GM12875 (cell line): ENCODE measurements around the gene EPHA3.
"Not testable (repeated sequence)": the region's sequence is repeated elsewhere in the genome, so short reads cannot be mapped to it uniquely, and the experiment has no call there.

Source experiments
- H3K4me3 ChIP-seq: one replicate; pipeline ENCODE4 v1.5.1; 2011; ENCODE audit warnings: low read depth, low read length, control low read depth
- TF ChIP-seq, protein P1 (sequence below): IDR thresholded peaks from 2 replicates; pipeline ENCODE4 v1.5.1; 2011; ENCODE audit warnings: low read depth, mild to moderate bottlenecking, control low read depth, inconsistent platforms, low read length, moderate library complexity, borderline replicate concordance; ENCODE audit not compliant: insufficient read depth

EPHA3 gene

DNA sequence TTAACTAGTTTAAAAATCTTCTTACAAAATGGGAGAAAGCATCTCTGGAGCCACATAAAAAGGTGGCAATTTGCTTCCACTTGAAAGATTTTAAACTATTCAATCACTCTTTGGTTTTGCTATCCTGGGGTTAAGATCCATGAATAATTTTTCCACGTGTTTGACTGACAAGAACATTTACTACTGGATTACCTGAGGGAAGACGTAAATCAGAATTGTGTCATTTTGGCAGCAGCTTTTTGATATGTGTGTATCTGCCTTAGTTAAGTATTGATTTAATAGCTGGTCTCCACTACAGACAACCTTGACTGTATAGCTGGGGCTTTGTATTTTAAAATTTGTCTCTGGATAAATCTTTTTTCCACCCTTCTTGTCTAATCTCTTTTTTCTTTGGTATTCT is 228.3 kb downstream of the EPHA3 start:
- H3K4me3 ChIP-seq = no peak overlapping the region
- TF ChIP-seq, protein P1, sequence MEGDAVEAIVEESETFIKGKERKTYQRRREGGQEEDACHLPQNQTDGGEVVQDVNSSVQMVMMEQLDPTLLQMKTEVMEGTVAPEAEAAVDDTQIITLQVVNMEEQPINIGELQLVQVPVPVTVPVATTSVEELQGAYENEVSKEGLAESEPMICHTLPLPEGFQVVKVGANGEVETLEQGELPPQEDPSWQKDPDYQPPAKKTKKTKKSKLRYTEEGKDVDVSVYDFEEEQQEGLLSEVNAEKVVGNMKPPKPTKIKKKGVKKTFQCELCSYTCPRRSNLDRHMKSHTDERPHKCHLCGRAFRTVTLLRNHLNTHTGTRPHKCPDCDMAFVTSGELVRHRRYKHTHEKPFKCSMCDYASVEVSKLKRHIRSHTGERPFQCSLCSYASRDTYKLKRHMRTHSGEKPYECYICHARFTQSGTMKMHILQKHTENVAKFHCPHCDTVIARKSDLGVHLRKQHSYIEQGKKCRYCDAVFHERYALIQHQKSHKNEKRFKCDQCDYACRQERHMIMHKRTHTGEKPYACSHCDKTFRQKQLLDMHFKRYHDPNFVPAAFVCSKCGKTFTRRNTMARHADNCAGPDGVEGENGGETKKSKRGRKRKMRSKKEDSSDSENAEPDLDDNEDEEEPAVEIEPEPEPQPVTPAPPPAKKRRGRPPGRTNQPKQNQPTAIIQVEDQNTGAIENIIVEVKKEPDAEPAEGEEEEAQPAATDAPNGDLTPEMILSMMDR = no peak

DNA sequence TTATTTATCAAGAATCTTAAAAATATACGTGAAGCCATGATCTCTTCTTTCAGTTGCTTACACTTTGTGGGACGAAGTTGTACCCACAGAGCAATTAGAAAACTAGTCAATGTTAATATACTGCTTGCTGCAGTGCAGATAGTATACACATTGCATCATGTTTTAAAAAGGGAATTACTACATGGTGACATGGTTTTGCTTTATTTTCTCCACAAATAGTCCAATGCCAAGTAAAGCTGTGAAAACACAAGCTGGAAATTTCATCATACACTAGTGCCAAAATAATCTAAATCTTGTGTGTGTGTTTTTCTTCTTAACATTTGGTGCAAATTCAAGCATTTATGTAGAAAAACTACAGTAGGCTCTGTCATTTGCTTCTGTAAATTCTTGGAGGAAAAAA is 233.0 kb downstream of the EPHA3 start:
- TF ChIP-seq, protein P1 = no peak
- no peak overlapping the region for H3K4me3 ChIP-seq

DNA sequence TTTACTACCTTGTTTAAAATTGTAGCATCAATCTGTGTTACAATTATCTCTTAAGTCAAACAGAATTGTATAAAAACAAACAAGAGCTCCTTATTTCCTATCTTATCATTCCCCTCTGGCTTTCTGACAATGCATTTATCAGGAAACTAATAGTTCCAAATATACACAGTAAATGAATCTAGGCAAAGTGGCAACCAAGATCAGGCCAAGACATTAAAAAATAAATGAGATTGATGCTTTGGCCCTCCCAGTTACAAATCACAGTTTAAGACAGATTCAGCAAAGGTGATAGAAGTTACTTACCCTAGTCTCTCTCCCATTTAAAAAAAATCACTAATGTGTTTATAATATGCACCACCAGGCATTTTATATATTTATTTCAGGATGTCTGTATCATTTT is 236.7 kb downstream of the EPHA3 start:
- no peak overlapping the region for H3K4me3 ChIP-seq
- TF ChIP-seq, protein P1 = no peak

DNA sequence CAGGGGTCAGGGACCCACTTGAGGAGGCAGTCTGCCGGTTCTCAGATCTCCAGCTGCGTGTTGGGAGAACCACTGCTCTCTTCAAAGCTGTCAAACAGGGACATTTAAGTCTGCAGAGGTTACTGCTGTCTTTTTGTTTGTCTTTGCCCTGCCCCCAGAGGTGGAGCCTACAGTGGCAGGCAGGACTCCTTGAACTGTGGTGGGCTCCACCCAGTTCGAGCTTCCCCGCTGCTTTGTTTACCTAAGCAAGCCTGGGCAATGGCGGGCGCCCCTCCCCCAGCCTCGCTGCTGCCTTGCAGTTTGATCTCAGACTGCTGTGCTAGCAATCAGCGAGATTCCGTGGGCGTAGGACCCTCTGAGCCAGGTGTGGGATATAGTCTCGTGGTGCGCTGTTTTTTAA is 243.5 kb downstream of the EPHA3 start:
- not testable (repeated sequence) for H3K4me3 ChIP-seq

DNA sequence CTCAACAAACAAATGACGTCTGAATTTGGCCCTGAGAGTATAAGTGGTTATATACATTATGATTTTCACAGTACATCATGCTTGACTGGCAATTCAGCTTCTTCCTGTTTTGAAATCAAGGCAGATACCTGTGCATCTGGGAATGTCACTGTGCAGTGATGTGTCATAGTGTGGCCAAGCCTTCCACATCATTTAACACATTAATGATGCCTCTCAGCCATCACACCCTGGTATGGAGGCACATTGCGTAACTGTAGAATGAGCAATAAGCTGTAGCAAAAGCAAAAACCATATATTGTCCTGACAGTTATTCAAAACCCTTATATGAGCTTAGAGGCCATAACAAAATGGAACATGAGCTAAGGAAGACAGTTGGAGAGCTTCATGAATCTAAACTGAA is 246.0 kb downstream of the EPHA3 start:
- TF ChIP-seq, protein P1 = no peak
- H3K4me3 ChIP-seq = no peak overlapping the region

DNA sequence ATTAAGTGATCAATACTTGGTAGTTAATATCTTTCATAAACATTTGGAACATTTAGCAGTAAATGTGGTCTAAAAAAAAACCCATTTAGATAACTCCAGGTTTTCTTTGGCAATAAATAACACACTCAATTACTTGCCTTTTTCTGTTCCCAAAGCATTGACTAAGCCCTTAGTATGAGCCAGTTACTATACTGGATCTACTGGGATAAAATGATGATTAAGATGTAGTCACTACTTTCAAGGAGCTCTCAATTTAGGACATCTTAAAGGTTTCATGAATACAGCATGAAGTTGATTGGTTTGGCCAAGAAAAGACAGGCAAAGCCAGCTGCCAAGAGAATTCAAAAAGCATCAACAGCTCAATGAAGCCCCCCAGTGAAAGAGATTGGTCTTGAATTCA is 250.9 kb downstream of the EPHA3 start:
- no peak overlapping the region for H3K4me3 ChIP-seq
- TF ChIP-seq, protein P1 = no peak

DNA sequence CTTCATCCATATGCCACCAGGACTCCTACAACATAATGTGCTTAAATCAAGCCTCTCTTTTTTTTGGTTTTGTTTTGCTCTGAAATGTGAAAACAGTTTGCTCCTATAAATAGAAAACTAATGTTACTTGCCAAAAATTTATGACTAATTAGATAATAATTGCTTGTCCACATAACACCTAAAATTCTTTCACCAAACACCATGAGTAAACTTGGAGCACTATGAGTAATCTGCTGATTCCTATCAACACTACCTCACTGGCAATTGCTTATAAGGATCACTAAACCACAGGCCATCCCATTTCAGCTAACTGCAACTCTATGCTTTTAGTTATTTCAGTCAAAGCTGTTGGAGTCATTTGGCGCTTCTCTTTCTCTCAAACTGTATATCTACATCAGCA is 252.7 kb downstream of the EPHA3 start:
- TF ChIP-seq, protein P1 = no peak
- H3K4me3 ChIP-seq = no peak overlapping the region

DNA sequence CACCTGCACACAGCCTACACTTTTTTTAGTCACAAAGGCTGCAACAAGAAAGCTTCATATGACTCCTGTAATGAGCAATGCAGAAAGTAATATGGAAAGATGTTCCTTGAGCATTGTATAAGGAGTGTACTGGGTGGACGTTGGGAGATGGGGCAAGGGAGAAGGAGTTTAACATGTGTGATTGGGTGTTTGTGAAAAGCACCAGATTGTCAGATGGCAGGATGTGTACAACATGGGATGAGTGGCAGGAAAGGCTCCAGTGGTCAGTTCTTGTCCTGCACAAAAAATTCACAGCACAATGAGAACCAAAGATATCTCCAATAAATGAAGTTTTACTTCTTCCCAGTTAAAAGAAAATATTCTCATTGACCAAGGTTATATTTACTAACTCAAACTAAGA is 255.1 kb downstream of the EPHA3 start:
- no peak overlapping the region for H3K4me3 ChIP-seq
- TF ChIP-seq, protein P1 = no peak
